Brain microvascular endothelial cell (primary cell): Measurements from ENCODE around the gene ADAM22.

ENCODE experiments used
- DNase-seq: peaks from one replicate; pipeline ENCODE4 v3.0.0-alpha.2; 2020
- H3K27ac ChIP-seq: fragments of 250-450 bp; sonication (Bioruptor Pico); 2 replicates; pipeline ENCODE4 v1.5.1; 2020; ENCODE audit warnings: mild to moderate bottlenecking, moderate library complexity
- H3K27me3 ChIP-seq: fragments of 250-450 bp; sonication (Bioruptor Pico); replicated peaks from 2 replicates; pipeline ENCODE4 v1.5.1; 2020; ENCODE audit warnings: mild to moderate bottlenecking
- H3K36me3 ChIP-seq: fragments of 250-450 bp; sonication (Bioruptor Pico); replicated peaks from 2 replicates; pipeline ENCODE4 v1.5.1; 2020; ENCODE audit warnings: mild to moderate bottlenecking
- H3K4me3 ChIP-seq: 2 replicates; pipeline ENCODE4 v1.5.1; 2011; ENCODE audit warnings: low read depth, mild to moderate bottlenecking, control low read depth, low read length, moderate library complexity
- CTCF ChIP-seq: IDR thresholded peaks from 2 replicates; pipeline ENCODE4 v1.5.1; 2011; ENCODE audit warnings: low read depth, mild to moderate bottlenecking, moderate library complexity, low read length, control low read depth, inconsistent platforms; ENCODE audit errors: missing control alignments
- in situ Hi-C: cut with HindIII; loops from 2 replicates; pipeline ENCODE4 v1.10.0; 2017; ENCODE audit warnings: low sequenced_read_pairs, low pct_ligation_motif_present

Gene ADAM22

DNA sequence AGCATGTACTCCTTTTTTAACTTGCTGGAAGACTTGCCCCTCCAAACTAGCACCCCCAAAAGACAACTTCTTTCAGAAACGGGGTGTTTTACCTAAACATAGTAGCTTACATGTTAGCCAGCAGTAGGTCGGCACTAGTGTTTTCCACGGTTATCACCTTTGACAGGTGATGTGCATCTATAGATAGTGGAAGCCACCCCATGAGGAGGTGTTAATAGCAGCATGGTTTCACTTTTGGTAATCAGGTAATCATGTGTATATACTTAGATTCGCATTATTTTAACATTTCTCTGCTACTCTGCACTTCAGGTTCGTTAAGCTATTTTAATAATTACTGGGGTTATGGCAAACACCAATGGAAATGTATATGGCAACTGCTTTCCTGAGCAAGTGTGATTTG, 268.2 kb downstream of the ADAM22 start:
- Histone ChIP-seq H3K27me3 (no peaks in the 10 kb centered on the region), H3K36me3 (peaks cover 33% of the 10 kb centered on the region), H3K27ac (no peak overlapping the region), H3K4me3 (no peak overlapping the region)
- in situ Hi-C loops = no loop called here
- no peak for DNase-seq
- TF ChIP-seq CTCF = no peak

DNA sequence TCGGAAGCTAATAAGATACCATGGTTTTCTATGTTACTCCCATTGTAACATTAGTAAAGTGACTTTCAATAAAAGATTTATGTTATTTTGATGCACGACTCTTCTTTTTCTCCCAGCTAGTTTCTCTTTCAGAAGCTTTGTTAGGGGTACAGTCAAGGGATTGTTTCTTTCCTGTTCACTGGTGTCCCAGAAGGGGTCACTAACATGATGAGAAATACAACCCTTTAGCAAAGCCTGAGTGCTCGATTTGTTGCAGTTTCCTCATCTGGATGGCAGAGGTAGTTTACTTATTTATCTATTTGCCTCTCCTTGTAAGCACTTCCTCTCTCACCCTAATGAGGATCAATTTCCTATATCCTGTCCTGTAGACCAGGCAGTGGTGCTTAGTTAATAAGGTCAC, 268.7 kb downstream of the ADAM22 start:
- in situ Hi-C loops = no loop called here
- no peak overlapping the region for H3K27ac ChIP-seq
- H3K36me3 ChIP-seq = peaks cover 38% of the 10 kb centered on the region
- no peak for TF ChIP-seq CTCF
- no peaks in the 10 kb centered on the region for H3K27me3 ChIP-seq
- no peak for DNase-seq
- H3K4me3 ChIP-seq = no peak overlapping the region

DNA sequence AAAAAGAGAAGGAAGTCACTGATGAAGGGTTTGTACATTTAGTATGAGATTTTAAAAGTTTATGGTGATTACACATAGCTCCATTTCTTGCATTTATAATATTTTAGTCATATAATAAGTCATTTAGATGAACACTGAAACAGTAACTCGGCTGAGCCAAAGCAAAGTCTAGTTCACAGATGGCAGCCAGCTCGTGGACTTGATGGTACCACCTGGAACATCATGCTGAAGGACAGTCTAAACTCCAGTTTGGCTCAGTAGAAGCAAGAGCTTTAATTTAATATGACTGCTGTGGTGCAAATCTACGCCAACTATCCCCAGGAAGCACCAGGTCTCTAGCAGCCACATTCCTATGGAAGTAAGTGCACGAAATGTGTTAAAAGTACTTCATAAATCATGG, 269.4 kb downstream of the ADAM22 start:
- Histone ChIP-seq H3K4me3 (no peak overlapping the region), H3K27ac (no peak overlapping the region), H3K27me3 (no peaks in the 10 kb centered on the region), H3K36me3 (peaks cover 44% of the 10 kb centered on the region)
- DNase-seq = no peak
- in situ Hi-C loops = no loop called here
- no peak for TF ChIP-seq CTCF

DNA sequence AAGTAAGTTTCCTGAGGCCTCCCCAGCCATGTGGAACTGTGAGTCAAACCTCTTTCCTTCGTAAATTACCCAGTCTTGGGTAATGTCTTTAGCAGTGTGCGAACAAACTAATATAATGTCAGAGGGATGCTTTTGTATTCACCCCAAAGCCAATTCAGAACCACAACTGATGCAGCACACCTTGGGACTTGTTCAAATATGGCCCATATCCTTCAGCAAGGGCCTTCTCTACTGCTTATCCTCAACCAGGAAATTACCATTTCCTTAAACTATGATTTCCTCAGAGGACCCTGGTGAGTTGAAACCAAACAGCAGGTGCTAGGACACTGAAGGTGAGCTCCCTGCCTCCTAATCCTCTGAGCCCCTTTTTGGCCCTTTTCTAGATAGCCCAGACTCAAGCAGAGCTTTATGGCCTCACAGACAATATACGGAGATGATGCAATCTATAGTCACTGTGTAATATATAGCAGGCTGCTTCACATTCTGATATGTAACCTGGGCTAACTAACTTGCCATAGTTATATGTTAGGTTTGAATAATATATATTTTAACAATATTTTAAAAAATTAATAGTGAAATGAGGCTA, 270.6 kb downstream of the ADAM22 start:
- Histone ChIP-seq H3K27me3 (no peaks in the 10 kb centered on the region), H3K27ac (no peak overlapping the region), H3K4me3 (no peak overlapping the region), H3K36me3 (peaks cover 55% of the 10 kb centered on the region)
- no peak for TF ChIP-seq CTCF
- in situ Hi-C loops = no loop called here
- no peak for DNase-seq

DNA sequence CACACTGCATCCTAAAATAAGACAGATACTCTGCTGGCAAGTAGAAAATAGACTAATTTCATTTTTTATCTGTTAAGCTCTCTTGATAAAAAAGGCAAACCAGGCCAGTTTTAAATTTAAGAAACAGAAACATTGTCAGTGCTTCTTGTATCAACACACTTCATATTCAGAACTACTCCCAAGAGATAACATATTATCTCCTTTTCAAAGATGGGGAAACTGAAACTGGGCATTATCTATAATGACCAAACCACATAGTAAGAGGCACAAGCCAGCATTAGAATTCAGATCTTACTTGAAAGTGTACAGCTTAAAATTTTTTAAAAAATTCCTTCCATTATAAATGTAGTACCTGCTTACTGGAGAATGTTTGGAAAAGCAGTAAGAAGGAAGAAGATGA, 271.1 kb downstream of the ADAM22 start:
- DNase-seq = no peak
- no peak overlapping the region for H3K4me3 ChIP-seq
- peaks cover 60% of the 10 kb centered on the region for H3K36me3 ChIP-seq
- H3K27ac ChIP-seq = no peak overlapping the region
- in situ Hi-C loops = no loop called here
- no peaks in the 10 kb centered on the region for H3K27me3 ChIP-seq
- no peak for TF ChIP-seq CTCF

DNA sequence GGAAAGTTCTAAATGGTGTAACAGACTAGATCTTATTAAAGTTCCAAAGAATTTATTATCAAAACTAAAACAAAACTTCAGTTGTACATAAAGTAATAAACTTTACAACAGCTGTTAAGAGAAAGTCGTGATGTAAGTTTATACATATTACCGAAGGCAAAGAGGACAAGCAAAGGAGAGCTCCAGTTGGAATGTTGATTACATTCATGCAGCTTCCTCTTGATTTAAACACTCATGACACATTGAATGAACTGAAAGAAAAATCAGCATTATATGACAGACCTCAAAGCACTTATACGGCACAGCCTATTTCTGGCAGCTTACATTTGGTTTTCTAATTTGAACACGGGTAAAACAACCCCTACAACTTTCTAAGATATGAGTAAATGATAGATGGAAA, 272.2 kb downstream of the ADAM22 start:
- TF ChIP-seq CTCF = no peak
- Histone ChIP-seq H3K36me3 (peaks cover 63% of the 10 kb centered on the region), H3K27ac (no peak overlapping the region), H3K27me3 (no peaks in the 10 kb centered on the region), H3K4me3 (no peak overlapping the region)
- no peak for DNase-seq
- in situ Hi-C loops = no loop called here
